ENCODE results near the gene C8G.

DNA sequence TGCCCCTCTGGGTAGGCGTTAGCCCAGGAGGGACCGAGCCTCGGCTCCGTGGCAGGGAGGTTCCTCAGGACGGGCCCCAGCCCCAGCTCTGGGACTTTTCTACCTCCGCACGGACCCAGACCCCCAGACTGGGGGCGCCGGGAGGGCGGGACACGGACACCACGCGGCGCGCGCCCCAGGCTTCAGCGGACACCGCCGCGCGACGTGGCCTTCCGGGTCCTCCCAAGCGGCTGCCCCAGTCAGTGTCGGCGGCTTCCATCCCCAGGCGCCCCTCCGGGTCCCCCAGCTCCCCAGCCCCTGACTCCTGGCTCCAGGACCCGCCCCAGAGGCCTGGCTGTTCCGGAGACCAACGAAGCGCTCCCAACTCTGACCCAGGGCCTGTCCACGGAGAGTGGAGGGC, 40.8 kb downstream of the C8G start:
- TF ChIP-seq, protein P1, sequence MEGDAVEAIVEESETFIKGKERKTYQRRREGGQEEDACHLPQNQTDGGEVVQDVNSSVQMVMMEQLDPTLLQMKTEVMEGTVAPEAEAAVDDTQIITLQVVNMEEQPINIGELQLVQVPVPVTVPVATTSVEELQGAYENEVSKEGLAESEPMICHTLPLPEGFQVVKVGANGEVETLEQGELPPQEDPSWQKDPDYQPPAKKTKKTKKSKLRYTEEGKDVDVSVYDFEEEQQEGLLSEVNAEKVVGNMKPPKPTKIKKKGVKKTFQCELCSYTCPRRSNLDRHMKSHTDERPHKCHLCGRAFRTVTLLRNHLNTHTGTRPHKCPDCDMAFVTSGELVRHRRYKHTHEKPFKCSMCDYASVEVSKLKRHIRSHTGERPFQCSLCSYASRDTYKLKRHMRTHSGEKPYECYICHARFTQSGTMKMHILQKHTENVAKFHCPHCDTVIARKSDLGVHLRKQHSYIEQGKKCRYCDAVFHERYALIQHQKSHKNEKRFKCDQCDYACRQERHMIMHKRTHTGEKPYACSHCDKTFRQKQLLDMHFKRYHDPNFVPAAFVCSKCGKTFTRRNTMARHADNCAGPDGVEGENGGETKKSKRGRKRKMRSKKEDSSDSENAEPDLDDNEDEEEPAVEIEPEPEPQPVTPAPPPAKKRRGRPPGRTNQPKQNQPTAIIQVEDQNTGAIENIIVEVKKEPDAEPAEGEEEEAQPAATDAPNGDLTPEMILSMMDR (IDR thresholded peaks at IDR 0.05): no peak
- no peak for TF ChIP-seq EZH2 (IDR thresholded peaks at IDR 0.05; ENCODE audit: borderline replicate concordance, insufficient read depth, low read depth, low read length, poor library complexity, severe bottlenecking)

All from B cell (primary cell).